ENCODE data around the gene DNAH10. TPM values are rescaled to one million over a fixed set of nuclear protein-coding genes. Genes with fewer than 3 reads are reported as not detected.

The DNAH10 gene
- total RNA-seq, 2 donors from 2014 or later, result 0.03 to 0.29 TPM

- DNase-seq (no peak), ATAC-seq (no peak)
- intact Hi-C loops (cut with DNase I), result no loop called here
These were observed 70.0 kb downstream of the DNAH10 start for GRCh38 chr12:123832052-123832451.

DNA sequence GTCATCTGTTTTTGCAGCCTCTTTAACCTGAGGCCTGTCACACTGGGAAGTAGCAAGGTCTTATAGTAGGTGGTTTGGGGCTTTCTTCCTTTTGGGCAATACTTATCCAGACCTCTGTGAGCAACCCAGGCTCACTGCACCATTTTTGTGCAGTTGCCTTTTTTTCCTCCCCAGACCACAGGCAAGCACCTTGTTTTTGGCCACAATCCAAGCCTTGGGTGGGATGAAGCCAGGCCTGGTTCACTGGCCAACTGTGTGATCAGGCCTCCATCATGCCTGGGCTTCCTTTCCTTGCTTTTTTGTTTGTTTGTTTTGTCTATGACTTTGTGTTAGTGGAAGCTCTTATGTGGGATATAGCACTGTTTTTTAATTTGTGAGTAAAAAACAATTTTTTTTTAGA, 71.7 kb downstream of the DNAH10 start:
- DNase-seq (no peak), ATAC-seq (no peak)
- intact Hi-C loops (cut with DNase I), result no loop called here

DNA sequence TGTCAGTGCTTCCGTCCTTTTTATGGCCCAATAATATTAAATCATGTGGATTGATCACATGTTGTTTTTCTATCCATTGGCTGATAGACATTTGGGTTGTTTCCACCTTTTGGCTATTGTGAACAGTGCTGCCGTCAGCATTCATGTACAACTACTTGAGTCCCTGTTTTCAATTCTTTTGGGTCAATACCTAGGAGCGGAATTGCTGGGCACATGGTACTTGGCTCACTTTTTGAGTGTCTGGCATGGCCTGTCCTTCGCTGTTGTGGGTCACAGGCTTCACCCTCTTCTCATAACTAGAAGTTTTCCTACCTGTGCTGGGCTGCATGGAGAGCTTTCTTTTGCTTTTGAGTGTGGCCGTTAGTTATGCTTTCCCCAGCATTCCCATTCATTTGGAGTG, 72.7 kb downstream of the DNAH10 start:
- DNase-seq (no peak), ATAC-seq (no peak)
- intact Hi-C loops (cut with DNase I), result no loop called here

- intact Hi-C loops (cut with DNase I), result no loop called here
- no peak for ATAC-seq
- no peak for DNase-seq
These were observed 74.2 kb downstream of the DNAH10 start for GRCh38 chr12:123836292-123836691.

- ATAC-seq, result no peak
- no peak for DNase-seq
- intact Hi-C loops (cut with DNase I), result no loop called here
These were observed 77.7 kb downstream of the DNAH10 start for GRCh38 chr12:123839826-123840225.

- ATAC-seq, result no peak
- no peak for DNase-seq
- intact Hi-C loops (cut with DNase I), result no loop called here
These were observed 78.8 kb downstream of the DNAH10 start for GRCh38 chr12:123840765-123841425.

GRCh38 chr12:123843912-123844748, 82.0 kb downstream of the DNAH10 start:
- ATAC-seq, result no peak
- intact Hi-C loops (cut with DNase I), result no loop called here
- DNase-seq, result no peak

GRCh38 chr12:123845881-123846280, 83.8 kb downstream of the DNAH10 start:
- DNase-seq, result no peak
- intact Hi-C loops (cut with DNase I), result no loop called here
- no peak for ATAC-seq

GRCh38 chr12:123846340-123846739, 84.2 kb downstream of the DNAH10 start:
- DNase-seq, result no peak
- no peak for ATAC-seq
- intact Hi-C loops (cut with DNase I), result no loop called here

GRCh38 chr12:123847019-123847418, 84.9 kb downstream of the DNAH10 start:
- DNase-seq (no peak), ATAC-seq (no peak)
- intact Hi-C loops (cut with DNase I), result no loop called here

GRCh38 chr12:123847876-123848275, 85.8 kb downstream of the DNAH10 start:
- DNase-seq (no peak), ATAC-seq (no peak)
- intact Hi-C loops (cut with DNase I), result no loop called here

- ATAC-seq (no peak), DNase-seq (no peak)
- intact Hi-C loops (cut with DNase I), result no loop called here
These were observed 87.4 kb downstream of the DNAH10 start for GRCh38 chr12:123849517-123849916.

GRCh38 chr12:123850246-123851134, 88.4 kb downstream of the DNAH10 start:
- intact Hi-C loops (cut with DNase I), result no loop called here
- DNase-seq (no peak), ATAC-seq (no peak)

DNA sequence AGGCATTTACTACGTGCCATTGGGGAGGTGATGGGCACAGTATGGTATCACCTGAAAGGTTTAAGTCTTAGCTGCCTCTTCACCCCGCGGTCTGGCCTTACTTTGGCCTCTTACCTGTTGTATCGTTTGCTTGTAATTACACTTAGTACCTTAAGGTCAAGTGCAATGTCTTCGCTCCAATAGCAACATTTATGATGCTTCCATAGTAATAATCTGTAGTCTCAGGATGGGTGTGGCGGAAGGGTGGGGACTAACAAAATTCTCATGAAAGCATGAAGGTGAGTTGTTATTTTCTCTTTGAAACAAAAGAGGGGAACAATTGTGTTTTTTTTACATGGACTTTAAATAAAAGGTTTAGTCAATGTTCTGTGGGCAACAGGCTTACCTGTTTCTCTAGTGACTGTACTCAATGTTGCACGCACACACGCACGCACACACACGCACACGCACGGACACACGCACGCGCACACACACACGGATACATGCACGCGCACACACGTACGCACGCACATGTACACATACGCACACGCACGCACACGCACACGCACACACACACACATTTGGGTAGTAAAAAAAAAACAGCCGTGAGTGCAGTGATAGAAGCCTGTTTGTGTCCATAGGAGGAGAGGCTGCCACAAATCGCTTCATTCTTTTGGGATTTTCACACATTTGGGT, 91.4 kb downstream of the DNAH10 start:
- no peak for ATAC-seq
- intact Hi-C loops (cut with DNase I), result no loop called here

GRCh38 chr12:123854232-123854631, 92.1 kb downstream of the DNAH10 start:
- intact Hi-C loops (cut with DNase I), result no loop called here
- DNase-seq, result no peak
- ATAC-seq, result no peak

More for the DNA sequence above, 91.4 kb downstream of the DNAH10 start:
- no peak for DNase-seq

DNA sequence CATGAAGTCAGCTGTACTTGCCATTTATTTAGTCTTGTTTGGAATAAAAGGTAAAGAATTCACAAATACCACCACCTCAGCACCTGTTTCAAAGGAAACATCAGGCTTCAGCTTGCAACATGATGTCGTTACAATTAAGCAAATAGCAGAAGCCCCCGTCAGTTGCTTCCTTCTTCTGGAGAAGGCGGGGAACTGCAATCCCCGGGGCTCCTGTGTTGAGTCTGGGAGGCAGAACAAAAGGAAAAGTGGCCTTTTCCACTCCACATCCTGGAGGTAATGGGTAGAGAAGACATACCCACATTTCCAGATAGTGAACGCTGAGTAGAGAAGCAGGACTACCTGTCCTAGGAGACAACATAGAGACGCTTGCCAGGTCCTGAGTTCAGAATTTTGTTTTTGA, 92.8 kb downstream of the DNAH10 start:
- intact Hi-C loops (cut with DNase I), result no loop called here
- DNase-seq (no peak), ATAC-seq (no peak)

DNA sequence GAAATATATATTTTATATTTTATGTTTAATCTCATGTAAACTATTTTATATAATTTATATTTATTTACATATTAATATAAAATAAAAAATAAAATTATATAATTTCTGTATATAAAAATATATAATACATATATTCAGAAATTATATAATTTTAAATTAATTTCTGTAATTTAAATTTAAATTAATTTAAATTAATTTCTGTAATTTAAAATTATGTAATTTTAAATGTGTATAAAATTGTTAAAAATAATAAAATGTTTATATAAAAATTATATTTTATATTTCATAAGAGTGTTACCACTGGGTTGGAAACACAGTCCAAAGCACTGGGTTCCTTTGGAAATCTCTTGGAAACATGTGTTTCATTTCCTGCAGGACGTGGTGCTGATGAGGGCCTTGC, 94.6 kb downstream of the DNAH10 start:
- intact Hi-C loops (cut with DNase I), result no loop called here
- ATAC-seq (no peak), DNase-seq (no peak)

DNA sequence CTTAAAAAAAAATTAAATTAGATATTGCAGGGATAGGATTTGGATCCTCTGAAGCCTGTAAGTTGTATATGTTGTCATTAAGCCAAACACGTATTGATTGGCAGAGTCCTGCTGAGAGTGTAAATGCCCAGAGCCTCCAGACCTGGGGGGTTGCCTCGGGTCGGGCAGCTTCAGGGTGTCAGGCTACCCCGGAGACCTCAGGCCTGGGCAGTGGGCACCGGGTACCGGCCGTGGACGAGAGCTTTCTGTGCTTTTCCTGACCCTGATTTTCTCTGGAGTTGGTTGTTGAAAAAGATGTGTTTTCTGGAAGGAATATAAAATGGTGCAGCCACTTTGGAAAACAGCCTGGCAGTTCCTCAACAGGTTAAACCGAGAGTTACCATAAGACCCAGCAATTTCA, 96.1 kb downstream of the DNAH10 start:
- ATAC-seq, result no peak
- intact Hi-C loops (cut with DNase I), result no loop called here
- DNase-seq, result no peak

- DNase-seq, result no peak
These were observed 96.9 kb downstream of the DNAH10 start for GRCh38 chr12:123859035-123859434.

More at GRCh38 chr12:123859035-123859434, 96.9 kb downstream of the DNAH10 start:
- ATAC-seq, result no peak
- intact Hi-C loops (cut with DNase I), result no loop called here

Measured in left cardiac atrium (tissue), 4 donors.